ENCODE data around the gene REEP6. TPM values are rescaled to one million over a fixed set of nuclear protein-coding genes. Genes with fewer than 3 reads are reported as not detected.
A peak's percentile ranks its signal among the peaks of the same experiment; 100 is the strongest.
"Not testable (repeated sequence)": the region's sequence is repeated elsewhere in the genome, so short reads cannot be mapped to it uniquely, and the experiment has no call there.

The REEP6 gene
- total RNA-seq, 2 donors from 2014 or later = 1.8 to 2.3 TPM

GRCh38 chr19:1518471-1518870 is 27.5 kb downstream of the REEP6 start:
- H3K36me3 Mint-ChIP-seq (ENCODE audit: low read depth) = no peaks in the 10 kb centered on the region
- H3K4me3 Mint-ChIP-seq = no peak overlapping the region
- H3K9me3 ChIP-seq (ENCODE audit: control insufficient read depth, low read length, poor library complexity, severe bottlenecking) = no peaks in the 10 kb centered on the region
- no peaks in the 10 kb centered on the region for H3K27me3 Mint-ChIP-seq
- peaks cover 2% of the 10 kb centered on the region for H3K4me1 Mint-ChIP-seq
- ATAC-seq (no peak), DNase-seq (no peak)
- no peak overlapping the region for H3K27ac Mint-ChIP-seq

DNA sequence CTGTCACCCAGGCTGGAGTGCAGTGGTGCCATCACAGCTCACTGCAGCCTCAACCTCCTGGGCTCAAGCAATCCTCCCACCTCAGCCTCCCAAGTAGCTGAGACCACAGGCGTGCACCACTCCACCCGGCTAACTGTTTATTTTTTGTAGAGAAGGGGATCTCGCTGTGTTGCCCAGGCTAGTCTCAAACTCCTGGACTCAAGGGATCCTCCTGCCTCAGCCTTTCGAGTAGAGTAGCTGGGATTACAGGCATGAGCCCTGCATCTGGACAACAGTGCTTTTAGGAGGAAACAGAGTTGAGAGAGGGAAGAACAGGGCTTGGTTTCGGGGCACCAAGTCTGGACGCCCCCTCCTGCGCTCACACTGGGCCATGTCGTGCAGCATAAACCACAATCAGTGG is 28.8 kb downstream of the REEP6 start:
- H3K27ac Mint-ChIP-seq; ATAC-seq; H3K9me3 ChIP-seq (ENCODE audit: control insufficient read depth, low read length, poor library complexity, severe bottlenecking); DNase-seq; H3K27me3 Mint-ChIP-seq; H3K36me3 Mint-ChIP-seq (ENCODE audit: low read depth); H3K4me1 Mint-ChIP-seq; H3K4me3 Mint-ChIP-seq: not testable (repeated sequence)

- Mint-ChIP-seq H3K36me3 (ENCODE audit: low read depth) (peaks cover 8% of the 10 kb centered on the region), H3K27ac (no peak overlapping the region), H3K4me1 (peaks cover 9% of the 10 kb centered on the region), H3K4me3 (no peak overlapping the region), H3K27me3 (peaks cover 11% of the 10 kb centered on the region)
- H3K9me3 ChIP-seq (ENCODE audit: control insufficient read depth, low read length, poor library complexity, severe bottlenecking) = no peaks in the 10 kb centered on the region
- DNase-seq (no peak), ATAC-seq (no peak)
These were observed 29.3 kb downstream of the REEP6 start for GRCh38 chr19:1520203-1520780.

DNA sequence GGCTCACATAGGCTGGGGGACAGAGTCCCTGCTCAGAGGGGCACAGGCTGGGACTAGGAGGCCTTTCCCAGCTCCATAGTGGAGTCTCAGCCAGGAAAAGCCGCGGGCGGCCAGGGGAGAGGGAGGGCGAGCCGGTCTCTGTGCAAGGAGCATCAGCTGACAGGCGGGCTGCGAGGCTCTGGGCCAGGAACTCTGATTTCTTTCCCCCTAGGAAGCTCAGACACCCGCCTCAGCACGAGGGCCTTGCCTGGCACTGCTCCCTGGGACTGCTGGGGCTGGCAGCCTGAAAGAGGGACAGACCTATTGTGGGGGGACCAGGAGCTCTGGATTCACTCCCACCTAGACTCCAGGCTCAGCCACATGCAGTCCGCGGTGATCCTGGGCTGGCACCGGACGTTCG is 30.7 kb downstream of the REEP6 start:
- ATAC-seq (no peak), DNase-seq (no peak)
- no peaks in the 10 kb centered on the region for H3K9me3 ChIP-seq (ENCODE audit: control insufficient read depth, low read length, poor library complexity, severe bottlenecking)
- peaks cover 8% of the 10 kb centered on the region for H3K36me3 Mint-ChIP-seq (ENCODE audit: low read depth)
- peaks cover 23% of the 10 kb centered on the region for H3K27me3 Mint-ChIP-seq
- H3K27ac Mint-ChIP-seq = no peak overlapping the region
- no peak overlapping the region for H3K4me3 Mint-ChIP-seq
- H3K4me1 Mint-ChIP-seq = peaks cover 9% of the 10 kb centered on the region

GRCh38 chr19:1522061-1522460 is 31.1 kb downstream of the REEP6 start:
- Mint-ChIP-seq H3K27me3 (peaks cover 26% of the 10 kb centered on the region), H3K27ac (no peak overlapping the region), H3K4me1 (peaks cover 9% of the 10 kb centered on the region), H3K36me3 (ENCODE audit: low read depth) (peaks cover 8% of the 10 kb centered on the region), H3K4me3 (no peak overlapping the region)
- H3K9me3 ChIP-seq (ENCODE audit: control insufficient read depth, low read length, poor library complexity, severe bottlenecking) = no peaks in the 10 kb centered on the region
- ATAC-seq (no peak), DNase-seq (no peak)

DNA sequence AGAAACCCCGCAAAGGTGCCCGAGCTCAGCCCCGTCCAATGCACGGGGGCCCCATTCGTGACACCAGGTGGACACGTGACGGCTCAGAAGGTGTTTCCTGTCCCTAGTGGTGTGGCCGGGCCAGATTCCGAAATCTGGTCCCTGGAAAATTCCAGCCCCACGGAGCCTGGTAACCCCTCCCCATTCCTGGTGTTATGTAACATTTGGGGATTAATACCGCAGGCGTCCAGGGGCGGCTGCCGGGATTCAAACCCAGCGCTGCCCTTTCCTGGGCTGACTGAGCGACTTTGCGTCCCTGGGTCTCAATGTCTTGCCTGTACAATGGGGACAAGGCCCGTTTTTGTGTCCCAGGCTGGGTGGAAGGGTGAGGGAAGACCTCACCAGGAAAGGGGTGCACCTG is 31.9 kb downstream of the REEP6 start:
- no peak for ATAC-seq
- Mint-ChIP-seq H3K4me3 (no peak overlapping the region), H3K27ac (no peak overlapping the region), H3K36me3 (ENCODE audit: low read depth) (peaks cover 8% of the 10 kb centered on the region), H3K27me3 (peaks cover 31% of the 10 kb centered on the region), H3K4me1 (peaks cover 9% of the 10 kb centered on the region)
- H3K9me3 ChIP-seq (ENCODE audit: control insufficient read depth, low read length, poor library complexity, severe bottlenecking) = no peaks in the 10 kb centered on the region
- DNase-seq = no peak

GRCh38 chr19:1523412-1524286 is 32.7 kb downstream of the REEP6 start, which contains the start of gene PLK5:
PLK5 (plus strand) TSS chr19:1524077; CDS start chr19:1526997, 2,920 bp downstream.
- Mint-ChIP-seq H3K36me3 (ENCODE audit: low read depth) (peaks cover 8% of the 10 kb centered on the region), H3K27me3 (peaks cover 31% of the 10 kb centered on the region), H3K4me1 (peaks cover 9% of the 10 kb centered on the region), H3K27ac (no peak within 1 kb of the TSS), H3K4me3 (peak within 1 kb of the TSS; percentile 55)
- ATAC-seq (peak; percentile 14), DNase-seq (no peak)
- H3K9me3 ChIP-seq (ENCODE audit: control insufficient read depth, low read length, poor library complexity, severe bottlenecking) = no peaks in the 10 kb centered on the region

GRCh38 chr19:1524287-1524971 is 33.4 kb downstream of the REEP6 start:
- ATAC-seq (no peak), DNase-seq (no peak)
- Mint-ChIP-seq H3K4me3 (peak overlapping the region; percentile 55), H3K36me3 (ENCODE audit: low read depth) (peaks cover 8% of the 10 kb centered on the region), H3K27me3 (peaks cover 31% of the 10 kb centered on the region), H3K4me1 (peaks cover 9% of the 10 kb centered on the region), H3K27ac (no peak overlapping the region)
- H3K9me3 ChIP-seq (ENCODE audit: control insufficient read depth, low read length, poor library complexity, severe bottlenecking) = no peaks in the 10 kb centered on the region

DNA sequence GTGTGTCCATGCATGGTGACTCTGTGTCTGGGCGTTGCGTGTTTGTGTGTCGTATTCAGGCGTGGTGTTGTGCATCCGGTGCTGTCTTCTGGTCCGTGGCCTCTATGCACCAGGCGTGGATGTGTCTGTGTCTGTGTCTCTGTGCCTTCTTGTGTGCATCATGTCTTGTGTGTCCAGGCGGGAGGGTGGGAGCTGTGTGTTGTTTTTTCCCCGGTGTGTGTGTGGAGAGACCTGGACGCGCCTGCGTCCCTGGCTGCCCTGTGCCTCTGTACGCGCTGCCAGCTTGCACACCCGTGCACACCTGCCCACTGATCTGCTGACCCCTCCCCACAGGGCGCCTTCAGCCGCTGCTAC is 34.0 kb downstream of the REEP6 start:
- H3K27me3 Mint-ChIP-seq = peaks cover 34% of the 10 kb centered on the region

GRCh38 chr19:1525343-1525742 is 34.4 kb downstream of the REEP6 start:
- Mint-ChIP-seq H3K4me1 (peaks cover 9% of the 10 kb centered on the region), H3K27ac (no peak overlapping the region), H3K27me3 (peaks cover 37% of the 10 kb centered on the region), H3K36me3 (ENCODE audit: low read depth) (peaks cover 8% of the 10 kb centered on the region), H3K4me3 (no peak overlapping the region)
- ATAC-seq (no peak), DNase-seq (no peak)
- no peaks in the 10 kb centered on the region for H3K9me3 ChIP-seq (ENCODE audit: control insufficient read depth, low read length, poor library complexity, severe bottlenecking)

More for the DNA sequence above, 34.0 kb downstream of the REEP6 start:
- no peak for ATAC-seq
- Mint-ChIP-seq H3K36me3 (ENCODE audit: low read depth) (peaks cover 8% of the 10 kb centered on the region), H3K4me3 (peak overlapping the region; percentile 15), H3K4me1 (peaks cover 9% of the 10 kb centered on the region), H3K27ac (no peak overlapping the region)
- DNase-seq = no peak
- H3K9me3 ChIP-seq (ENCODE audit: control insufficient read depth, low read length, poor library complexity, severe bottlenecking) = no peaks in the 10 kb centered on the region

GRCh38 chr19:1526066-1526778 is 35.2 kb downstream of the REEP6 start:
- Mint-ChIP-seq H3K27ac (no peak overlapping the region), H3K27me3 (peaks cover 37% of the 10 kb centered on the region), H3K4me1 (peaks cover 9% of the 10 kb centered on the region), H3K36me3 (ENCODE audit: low read depth) (peaks cover 8% of the 10 kb centered on the region), H3K4me3 (peak overlapping the region; percentile 25)
- ATAC-seq = no peak
- no peak for DNase-seq
- no peaks in the 10 kb centered on the region for H3K9me3 ChIP-seq (ENCODE audit: control insufficient read depth, low read length, poor library complexity, severe bottlenecking)

DNA sequence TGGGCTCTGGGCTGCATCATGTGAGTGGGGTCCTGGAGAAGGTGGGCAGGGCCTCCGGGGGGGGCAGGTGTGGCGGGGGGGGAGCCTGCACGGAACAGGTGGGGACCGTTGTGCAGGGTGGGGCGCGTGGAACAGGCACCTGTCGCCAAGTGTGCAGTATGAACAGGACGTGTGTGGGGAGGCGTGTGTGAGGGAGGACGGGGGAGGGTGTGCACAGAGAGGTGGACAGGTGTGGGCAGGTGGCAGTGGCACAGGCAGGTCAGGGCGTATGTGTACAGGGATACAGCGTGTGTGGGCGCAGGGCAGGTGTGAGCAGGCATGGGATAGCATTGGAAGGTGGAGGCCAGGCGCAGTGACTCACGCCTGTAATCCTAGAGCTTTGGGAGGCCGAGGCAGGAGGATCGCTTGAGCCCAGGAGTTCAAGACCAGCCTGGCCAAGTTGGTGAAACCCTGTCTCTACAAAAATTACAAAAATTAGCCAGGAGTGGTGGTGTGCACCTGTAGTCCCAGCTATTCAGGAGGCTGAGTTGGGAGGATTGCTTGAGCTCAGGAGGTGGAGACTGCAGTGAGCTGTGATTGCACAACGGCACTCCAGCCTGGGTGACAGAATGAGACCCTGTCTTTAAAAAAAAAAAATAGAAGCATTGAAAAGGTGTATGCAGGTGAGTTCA is 36.1 kb downstream of the REEP6 start:
- peaks cover 8% of the 10 kb centered on the region for H3K36me3 Mint-ChIP-seq (ENCODE audit: low read depth)
- no peak for ATAC-seq
- H3K27me3 Mint-ChIP-seq = peaks cover 41% of the 10 kb centered on the region
- DNase-seq = no peak
- peaks cover 9% of the 10 kb centered on the region for H3K4me1 Mint-ChIP-seq
- no peak overlapping the region for H3K27ac Mint-ChIP-seq
- H3K4me3 Mint-ChIP-seq = no peak overlapping the region
- H3K9me3 ChIP-seq (ENCODE audit: control insufficient read depth, low read length, poor library complexity, severe bottlenecking) = no peaks in the 10 kb centered on the region
